ENCODE results near the gene LRRTM4. TPM values are rescaled to one million over a fixed set of nuclear protein-coding genes. Genes with fewer than 3 reads are reported as not detected.

The LRRTM4 gene
- total RNA-seq, 1 experiment from 2014 or later, result 0.23 TPM

GRCh38 chr2:76759634-76760366, 762.4 kb downstream of the LRRTM4 start:
- TF ChIP-seq POLR2AphosphoS5 (IDR thresholded peaks at IDR 0.05; ENCODE audit: low read depth, low read length) (no peak), TCF7L2 (IDR thresholded peaks at IDR 0.05; ENCODE audit: low read depth, low read length) (no peak), SIN3A (IDR thresholded peaks at IDR 0.05; ENCODE audit: borderline replicate concordance, insufficient read depth, low read depth, low read length) (no peak)
- TF ChIP-seq, protein P1, sequence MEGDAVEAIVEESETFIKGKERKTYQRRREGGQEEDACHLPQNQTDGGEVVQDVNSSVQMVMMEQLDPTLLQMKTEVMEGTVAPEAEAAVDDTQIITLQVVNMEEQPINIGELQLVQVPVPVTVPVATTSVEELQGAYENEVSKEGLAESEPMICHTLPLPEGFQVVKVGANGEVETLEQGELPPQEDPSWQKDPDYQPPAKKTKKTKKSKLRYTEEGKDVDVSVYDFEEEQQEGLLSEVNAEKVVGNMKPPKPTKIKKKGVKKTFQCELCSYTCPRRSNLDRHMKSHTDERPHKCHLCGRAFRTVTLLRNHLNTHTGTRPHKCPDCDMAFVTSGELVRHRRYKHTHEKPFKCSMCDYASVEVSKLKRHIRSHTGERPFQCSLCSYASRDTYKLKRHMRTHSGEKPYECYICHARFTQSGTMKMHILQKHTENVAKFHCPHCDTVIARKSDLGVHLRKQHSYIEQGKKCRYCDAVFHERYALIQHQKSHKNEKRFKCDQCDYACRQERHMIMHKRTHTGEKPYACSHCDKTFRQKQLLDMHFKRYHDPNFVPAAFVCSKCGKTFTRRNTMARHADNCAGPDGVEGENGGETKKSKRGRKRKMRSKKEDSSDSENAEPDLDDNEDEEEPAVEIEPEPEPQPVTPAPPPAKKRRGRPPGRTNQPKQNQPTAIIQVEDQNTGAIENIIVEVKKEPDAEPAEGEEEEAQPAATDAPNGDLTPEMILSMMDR (IDR thresholded peaks at IDR 0.05), result no peak
- TF ChIP-seq, protein P2, sequence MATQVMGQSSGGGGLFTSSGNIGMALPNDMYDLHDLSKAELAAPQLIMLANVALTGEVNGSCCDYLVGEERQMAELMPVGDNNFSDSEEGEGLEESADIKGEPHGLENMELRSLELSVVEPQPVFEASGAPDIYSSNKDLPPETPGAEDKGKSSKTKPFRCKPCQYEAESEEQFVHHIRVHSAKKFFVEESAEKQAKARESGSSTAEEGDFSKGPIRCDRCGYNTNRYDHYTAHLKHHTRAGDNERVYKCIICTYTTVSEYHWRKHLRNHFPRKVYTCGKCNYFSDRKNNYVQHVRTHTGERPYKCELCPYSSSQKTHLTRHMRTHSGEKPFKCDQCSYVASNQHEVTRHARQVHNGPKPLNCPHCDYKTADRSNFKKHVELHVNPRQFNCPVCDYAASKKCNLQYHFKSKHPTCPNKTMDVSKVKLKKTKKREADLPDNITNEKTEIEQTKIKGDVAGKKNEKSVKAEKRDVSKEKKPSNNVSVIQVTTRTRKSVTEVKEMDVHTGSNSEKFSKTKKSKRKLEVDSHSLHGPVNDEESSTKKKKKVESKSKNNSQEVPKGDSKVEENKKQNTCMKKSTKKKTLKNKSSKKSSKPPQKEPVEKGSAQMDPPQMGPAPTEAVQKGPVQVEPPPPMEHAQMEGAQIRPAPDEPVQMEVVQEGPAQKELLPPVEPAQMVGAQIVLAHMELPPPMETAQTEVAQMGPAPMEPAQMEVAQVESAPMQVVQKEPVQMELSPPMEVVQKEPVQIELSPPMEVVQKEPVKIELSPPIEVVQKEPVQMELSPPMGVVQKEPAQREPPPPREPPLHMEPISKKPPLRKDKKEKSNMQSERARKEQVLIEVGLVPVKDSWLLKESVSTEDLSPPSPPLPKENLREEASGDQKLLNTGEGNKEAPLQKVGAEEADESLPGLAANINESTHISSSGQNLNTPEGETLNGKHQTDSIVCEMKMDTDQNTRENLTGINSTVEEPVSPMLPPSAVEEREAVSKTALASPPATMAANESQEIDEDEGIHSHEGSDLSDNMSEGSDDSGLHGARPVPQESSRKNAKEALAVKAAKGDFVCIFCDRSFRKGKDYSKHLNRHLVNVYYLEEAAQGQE (IDR thresholded peaks at IDR 0.05; ENCODE audit: insufficient read depth in 1 of 2, low read depth in 2 of 2, low read length in 1 of 2), result no peak
- intact Hi-C loops (cut with micrococcal nuclease; ENCODE audit: unreplicated experiment) (no loop called here), in situ Hi-C loops (cut with HindIII; ENCODE audit: low pct_unique_long_range_greater_than_20kb, low sequenced_read_pairs) (no loop called here)
- DNase-seq (ENCODE audit: low read depth, low spot score) (no peak), ATAC-seq (no peak)
- no peak overlapping the region for H3K4me3 ChIP-seq (ENCODE audit: low read depth in 2 of 2, low read length in 2 of 2)
- no peaks in the 10 kb centered on the region for H3K36me3 ChIP-seq (ENCODE audit: control insufficient read depth, insufficient read depth, low read length)
- POLR2A ChIA-PET, result no interaction called here
- CTCF ChIA-PET, result no interaction called here
- H3K4me1 ChIP-seq (ENCODE audit: control insufficient read depth, insufficient read depth, low read length), result no peaks in the 10 kb centered on the region
- H3K9me3 ChIP-seq (ENCODE audit: control insufficient read depth, insufficient read depth, low read depth, low read length), result no peaks in the 10 kb centered on the region
- BruUV-seq (replicated peaks), result no TSS peak
- H3K27ac ChIP-seq (ENCODE audit: low read length), result no peak overlapping the region
- H3K27me3 ChIP-seq (ENCODE audit: control insufficient read depth, insufficient read depth, low read length), result no peaks in the 10 kb centered on the region

GRCh38 chr2:76752506-76752905, 769.7 kb downstream of the LRRTM4 start:
- CTCF ChIA-PET, result interaction anchor here (0.6 kb wide), 1 partner anchor 79 kb away, joined by 9 read pairs; no protein-coding TSS in a partner anchor
- no peaks in the 10 kb centered on the region for H3K36me3 ChIP-seq (ENCODE audit: control insufficient read depth, insufficient read depth, low read length)
- POLR2A ChIA-PET, result no interaction called here

More at GRCh38 chr2:76752506-76752905, 769.7 kb downstream of the LRRTM4 start:
- TF ChIP-seq TCF7L2 (IDR thresholded peaks at IDR 0.05; ENCODE audit: low read depth, low read length), result no peak
- TF ChIP-seq SIN3A (IDR thresholded peaks at IDR 0.05; ENCODE audit: borderline replicate concordance, insufficient read depth, low read depth, low read length), result no peak
- TF ChIP-seq, protein P2 (IDR thresholded peaks at IDR 0.05; ENCODE audit: insufficient read depth in 1 of 2, low read depth in 2 of 2, low read length in 1 of 2), result no peak
- TF ChIP-seq POLR2AphosphoS5 (IDR thresholded peaks at IDR 0.05; ENCODE audit: low read depth, low read length), result no peak
- TF ChIP-seq, protein P1 (IDR thresholded peaks at IDR 0.05), result no peak
- Histone ChIP-seq H3K27ac (ENCODE audit: low read length) (no peak overlapping the region), H3K27me3 (ENCODE audit: control insufficient read depth, insufficient read depth, low read length) (no peaks in the 10 kb centered on the region), H3K4me1 (ENCODE audit: control insufficient read depth, insufficient read depth, low read length) (no peaks in the 10 kb centered on the region), H3K9me3 (ENCODE audit: control insufficient read depth, insufficient read depth, low read depth, low read length) (no peaks in the 10 kb centered on the region; the same call in 1 of the 2 replicates), H3K4me3 (ENCODE audit: low read depth in 2 of 2, low read length in 2 of 2) (no peak overlapping the region)
- ATAC-seq (no peak), DNase-seq (ENCODE audit: low read depth, low spot score) (no peak)
- no TSS peak for BruUV-seq (replicated peaks)
- in situ Hi-C loops (cut with HindIII; ENCODE audit: low pct_unique_long_range_greater_than_20kb, low sequenced_read_pairs), result no loop called here
- intact Hi-C loops (cut with micrococcal nuclease; ENCODE audit: unreplicated experiment), result no loop called here
